Stimulated activated CD8-positive, alpha-beta memory T cell treated with anti-CD3 and anti-CD28 coated beads, Interleukin-15, amount 100 ng/mL, for 1 hour (primary cell): ENCODE measurements around the gene BBX.

ENCODE experiments used
- DNase-seq: peaks from one replicate; pipeline ENCODE4 v3.0.0-alpha.2; 2020; ENCODE audit warnings: low read depth

The BBX gene

GRCh38 chr3:107753494-107753893 lies 230.7 kb downstream of the BBX start:
- no peak for DNase-seq

- DNase-seq: no peak
Measured at GRCh38 chr3:107753976-107754375, 231.2 kb downstream of the BBX start.

GRCh38 chr3:107756649-107757048 lies 233.9 kb downstream of the BBX start:
- no peak for DNase-seq

GRCh38 chr3:107757140-107757539 lies 234.4 kb downstream of the BBX start:
- no peak for DNase-seq

- no peak for DNase-seq
Measured at GRCh38 chr3:107760144-107760543, 237.4 kb downstream of the BBX start.

- no peak for DNase-seq
Measured at GRCh38 chr3:107761391-107761790, 238.6 kb downstream of the BBX start.

- no peak for DNase-seq
Measured at GRCh38 chr3:107765524-107765923, 242.8 kb downstream of the BBX start.

- no peak for DNase-seq
Measured at GRCh38 chr3:107767897-107768605, 245.3 kb downstream of the BBX start.

- DNase-seq: no peak
Measured at GRCh38 chr3:107769882-107770281, 247.1 kb downstream of the BBX start.

- no peak for DNase-seq
Measured at GRCh38 chr3:107772016-107772415, 249.3 kb downstream of the BBX start.

GRCh38 chr3:107775974-107776373 lies 253.2 kb downstream of the BBX start:
- no peak for DNase-seq

- DNase-seq: no peak
Measured at GRCh38 chr3:107781253-107781652, 258.5 kb downstream of the BBX start.

GRCh38 chr3:107782054-107782453 lies 259.3 kb downstream of the BBX start:
- DNase-seq: no peak

- DNase-seq: no peak
Measured at GRCh38 chr3:107790612-107791011, 267.9 kb downstream of the BBX start.

GRCh38 chr3:107791027-107791426 lies 268.3 kb downstream of the BBX start:
- DNase-seq: no peak

- no peak for DNase-seq
Measured at GRCh38 chr3:107791450-107791849, 268.7 kb downstream of the BBX start.

GRCh38 chr3:107794664-107795443 lies 272.1 kb downstream of the BBX start:
- no peak for DNase-seq

GRCh38 chr3:107795514-107796094 lies 272.8 kb downstream of the BBX start:
- DNase-seq: no peak

- DNase-seq: no peak
Measured at GRCh38 chr3:107796791-107797190, 274.0 kb downstream of the BBX start.

- DNase-seq: no peak
Measured at GRCh38 chr3:107797586-107797985, 274.8 kb downstream of the BBX start.

GRCh38 chr3:107798381-107798780 lies 275.6 kb downstream of the BBX start:
- DNase-seq: no peak

- no peak for DNase-seq
Measured at GRCh38 chr3:107800710-107801109, 277.9 kb downstream of the BBX start.

GRCh38 chr3:107803170-107803569 lies 280.4 kb downstream of the BBX start:
- no peak for DNase-seq
